K562 (cell line): ENCODE results near the gene BZW1. TPM values are rescaled to one million over a fixed set of nuclear protein-coding genes. Genes with fewer than 3 reads are reported as not detected.

ENCODE experiments used
- ATAC-seq: fragments of 200-7000 bp; cut with Tn5 transposase; 3 replicates; pipeline ENCODE4 v1.9.1; 2020; ENCODE audit warnings: moderate library complexity
- BruUV-seq: library from RNA; stranded (reverse); fragments of 400-500 nt; replicated peaks from 2 replicates; lab custom pipeline; 2021; lab: Mats Ljungman, UMichigan
- CTCF ChIA-PET: fragments of 300-600 bp; formaldehyde crosslinking; extraction: SDS; loops from one replicate; lab custom pipeline; 2021; ENCODE audit warnings: low intra/inter-chr PET ratio; lab: Yijun Ruan, JAX
- POLR2A ChIA-PET: fragments of 300-600, 350-650 bp; sonication (Branson Sonifier 250); formaldehyde crosslinking; extraction: SDS; loops from one replicate; lab custom pipeline; 2021; ENCODE audit warnings: antibody characterized with exemption, inconsistent platforms; lab: Yijun Ruan, JAX
- DNase-seq, 4 experiments: peaks; one replicate each; pipeline versions ENCODE4 v3.0.0 to v3.0.0-alpha.2; 2011 to 2018; ENCODE audit warnings: low spot score in 3 of 4, mixed read lengths in 3 of 4; ENCODE audit errors: extremely low read depth in 1 of 4
- FAIRE-seq: peaks from 2 replicates; lab custom pipeline; 2011; peaks lifted over from hg19 to GRCh38; lab: Jason Lieb, UNC
- H2AFZ ChIP-seq: 2 replicates; pipeline ENCODE4 v1.6.0; 2011; ENCODE audit warnings: low read depth, low read length, control low read depth, inconsistent platforms
- H3K27ac ChIP-seq: fragments of 200-600 bp; 3 replicates; pipeline ENCODE4 v1.8.0; 2011; ENCODE audit warnings: low read depth, mild to moderate bottlenecking, control low read depth, inconsistent platforms, low read length, moderate library complexity, mixed read lengths; ENCODE audit errors: extremely low read depth
- H3K27me3 ChIP-seq, 2 experiments: fragments of 300-600 bp in 1 of 2; 2 replicates in 1 of 2; 3 replicates in 1 of 2; pipeline versions ENCODE4 v1.6.0 to v1.8.0; 2011; ENCODE audit warnings: inconsistent platforms in 2 of 2, low read length in 2 of 2, mild to moderate bottlenecking in 1 of 2, mixed read lengths in 1 of 2, moderate library complexity in 1 of 2; ENCODE audit not compliant: control insufficient read depth in 2 of 2, insufficient read depth in 2 of 2
- H3K36me3 ChIP-seq: fragments of 300-600 bp; 3 replicates; pipeline ENCODE4 v1.8.0; 2011; ENCODE audit warnings: mild to moderate bottlenecking, low read length, inconsistent platforms; ENCODE audit not compliant: control insufficient read depth, insufficient read depth
- H3K4me1 ChIP-seq, 2 experiments: fragments of 200-600 bp in 1 of 2; replicated peaks in 1 of 2; 2 replicates in 1 of 2; 3 replicates in 1 of 2; pipeline versions ENCODE4 v1.5.1 to v1.8.0; 2011; ENCODE audit warnings: inconsistent platforms in 2 of 2, low read length in 2 of 2, mild to moderate bottlenecking in 1 of 2, mixed read lengths in 1 of 2, moderate library complexity in 1 of 2; ENCODE audit not compliant: control insufficient read depth in 2 of 2, insufficient read depth in 2 of 2
- H3K4me2 ChIP-seq: 2 replicates; pipeline ENCODE4 v1.6.1; 2011; ENCODE audit warnings: low read length, control low read depth, inconsistent platforms, mixed read lengths; ENCODE audit not compliant: insufficient read depth
- H3K4me3 ChIP-seq: fragments of 200-600 bp; sonication (generic), shearing (Covaris generic); 2 replicates; pipeline ENCODE4 v1.5.1; 2016; ENCODE audit warnings: control low read depth, inconsistent platforms
- H3K79me2 ChIP-seq: fragments of 200-600 bp; 3 replicates; pipeline ENCODE4 v1.8.0; 2011; ENCODE audit warnings: low read length, inconsistent platforms; ENCODE audit not compliant: control insufficient read depth, insufficient read depth
- H3K9ac ChIP-seq, 2 experiments: 2 replicates each; pipeline versions ENCODE4 v1.6.0 to v1.6.1; 2011; ENCODE audit warnings: low read depth in 2 of 2, low read length in 2 of 2, control low read depth in 1 of 2, inconsistent platforms in 1 of 2, mild to moderate bottlenecking in 1 of 2, mixed read lengths in 1 of 2; ENCODE audit not compliant: insufficient read depth in 1 of 2
- H3K9me1 ChIP-seq: one replicate; pipeline ENCODE4 v1.6.0; 2011; ENCODE audit warnings: inconsistent platforms, mild to moderate bottlenecking, low read length, moderate library complexity; ENCODE audit not compliant: control insufficient read depth, insufficient read depth
- H3K9me3 ChIP-seq: replicated peaks from 2 replicates; pipeline ENCODE4 v1.5.1; 2011; ENCODE audit warnings: low read depth, low read length, inconsistent platforms; ENCODE audit not compliant: control insufficient read depth, insufficient read depth
- H4K20me1 ChIP-seq: replicated peaks from 2 replicates; pipeline ENCODE4 v1.6.1; 2011; ENCODE audit warnings: low read length, inconsistent platforms, mixed read lengths; ENCODE audit not compliant: control insufficient read depth, insufficient read depth
- ARHGAP35 ChIP-seq: fragments of 450-650 bp; IDR thresholded peaks from 2 replicates; pipeline ENCODE4 v1.6.1; 2018; ENCODE audit not compliant: partially characterized antibody
- ATF7 ChIP-seq: fragments of 450-650 bp; IDR thresholded peaks from 2 replicates; pipeline ENCODE4 v1.7.1; 2014; ENCODE audit warnings: mild to moderate bottlenecking, moderate library complexity
- HDAC8 ChIP-seq: fragments of 450-650 bp; IDR thresholded peaks from 2 replicates; pipeline ENCODE4 v1.6.1; 2016; ENCODE audit warnings: mild to moderate bottlenecking, missing genetic modification characterization, moderate library complexity, missing compliant biosample characterization
- JUNB ChIP-seq: fragments of 450-650 bp; formaldehyde crosslinking; conservative IDR thresholded peaks from 2 replicates; pipeline ENCODE4 v1.4.0; 2020; ENCODE audit warnings: mild to moderate bottlenecking
- NCOA1 ChIP-seq: fragments of 450-650 bp; IDR thresholded peaks from 2 replicates; pipeline ENCODE4 v1.6.1; 2016; ENCODE audit warnings: low read depth
- NRF1 ChIP-seq, 2 experiments: fragments of 450-650 bp; IDR thresholded peaks in 1 of 2; conservative IDR thresholded peaks in 1 of 2; 2 replicates each; pipeline ENCODE4 v1.6.1; 2014; ENCODE audit warnings: mild to moderate bottlenecking in 2 of 2
- ZBTB43 ChIP-seq: sonication (generic); formaldehyde crosslinking; IDR thresholded peaks from 2 replicates; pipeline ENCODE4 v1.8.0; 2023; ENCODE audit warnings: mild to moderate bottlenecking, missing genetic modification reagents
- WGBS: fragments of 100-300 bp; shearing (Covaris generic); methylation state at CpG from one replicate; pipeline ENCODE4 v1.1.6; 2016; ENCODE audit warnings: low coverage, mixed read lengths; ENCODE audit not compliant: insufficient coverage; ENCODE audit errors: missing lambda C conversion rate; 5-methylcytosine and 5-hydroxymethylcytosine counted together
- in situ Hi-C: fragments of 300-500 bp; cut with MboI; formaldehyde crosslinking; loops from 4 replicates; pipeline ENCODE4 v1.15.0; 2018; ENCODE audit warnings: inconsistent platforms, mixed read lengths
- intact Hi-C: fragments of 100-400 bp; cut with micrococcal nuclease; formaldehyde crosslinking; loops from 2 replicates; pipeline ENCODE4 v1.14.2; 2022
- polyA plus RNA-seq, 8 experiments: library from polyadenylated mRNA; depleted of rRNA in 4 of 8; stranded (reverse) in 5 of 8; unstranded in 3 of 8; fragments of >200 nt; fragmentation: Nextera tagmentation in 2 of 8; fragmentation: Illumina TruSeq in 1 of 8; extraction: Ambion mirVana in 2 of 8; extraction: Trizol in 1 of 8; gene quantifications; 2 replicates each; pipeline versions ENCODE4 v1.2.1 to v1.2.3, GENCODE V29; 2011 to 2014; ENCODE audit warnings: inconsistent platforms in 1 of 8, missing spikeins in 1 of 8
- total RNA-seq, 7 experiments: library from RNA; depleted of rRNA in 6 of 7; stranded (reverse); fragments of >200 nt in 6 of 7; fragmentation: Illumina TruSeq in 2 of 7; extraction: Trizol in 2 of 7; gene quantifications; 2 replicates each; pipeline versions ENCODE4 v1.2.1 to v1.2.3, GENCODE V29; 2011 to 2021; ENCODE audit warnings: low replicate concordance in 1 of 7
- TF ChIP-seq, protein P1 (sequence below): fragments of 450-650 bp; formaldehyde crosslinking; IDR thresholded peaks from 2 replicates; pipeline ENCODE4 v1.4.0; 2020; ENCODE audit warnings: mild to moderate bottlenecking, moderate library complexity
- TF ChIP-seq, protein P2 (sequence below), 2 experiments: fragments of 200-800 bp in 1 of 2; sonication (Bioruptor generic) in 1 of 2; sonication (generic) in 1 of 2; formaldehyde crosslinking in 1 of 2; IDR thresholded peaks in 1 of 2; conservative IDR thresholded peaks in 1 of 2; 2 replicates each; pipeline versions ENCODE4 v1.5.0 to v1.6.1; 2016 to 2020; ENCODE audit warnings: missing compliant biosample characterization in 1 of 2, missing genetic modification characterization in 1 of 2, missing genetic modification reagents in 1 of 2

Gene BZW1
- total and polyA plus RNA-seq, 9 of the 15 experiments (the other 6 are each of a cell fraction or from before 2014, with no cell fraction given): 110 to 244 (median 198) TPM

DNA sequence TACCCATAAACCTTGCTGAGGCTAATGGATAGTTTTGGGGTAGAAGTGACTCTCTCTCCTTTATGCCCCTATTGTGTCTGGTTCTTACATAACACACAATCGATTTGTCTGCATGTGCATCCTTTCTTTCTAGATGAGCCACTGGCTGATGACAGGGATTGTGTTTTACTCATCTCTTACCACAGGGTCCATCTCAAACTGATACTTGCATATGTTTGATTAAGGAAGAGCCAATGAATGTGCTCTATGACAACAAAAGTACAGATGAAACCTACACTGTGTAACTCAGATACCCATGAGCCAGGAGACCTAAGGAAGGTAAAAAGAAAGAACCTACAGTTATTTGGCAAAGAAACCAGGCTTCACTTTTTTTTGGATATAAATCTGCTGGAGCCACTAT is 13.2 kb upstream of the BZW1 start:
- Histone ChIP-seq H3K27me3 (no peaks in the 10 kb centered on the region), H3K27ac (no peak overlapping the region), H4K20me1 (no peaks in the 10 kb centered on the region), H3K4me2 (no peak overlapping the region), H3K79me2 (no peaks in the 10 kb centered on the region), H3K9ac (no peak overlapping the region), H3K9me1 (no peaks in the 10 kb centered on the region), H2AFZ (no peak overlapping the region), H3K4me3 (no peak overlapping the region), H3K4me1 (peaks cover 8 to 23% of the 10 kb centered on the region in 2 experiments; a peak in 4 of 5 replicates), H3K36me3 (no peaks in the 10 kb centered on the region), H3K9me3 (no peaks in the 10 kb centered on the region)
- ChIA-PET CTCF (no interaction called here), POLR2A (no interaction called here)
- FAIRE-seq (no peak), ATAC-seq (no peak), DNase-seq (no peak)
- BruUV-seq: no TSS peak
- intact Hi-C loops: loop anchor here (5.0 kb wide), 1 partner anchor 86 kb away; no protein-coding TSS in a partner anchor
- in situ Hi-C loops: no loop called here
- 23% methylated on average over 1 of the region's 1 CpG for WGBS
- TF ChIP-seq, protein P1, sequence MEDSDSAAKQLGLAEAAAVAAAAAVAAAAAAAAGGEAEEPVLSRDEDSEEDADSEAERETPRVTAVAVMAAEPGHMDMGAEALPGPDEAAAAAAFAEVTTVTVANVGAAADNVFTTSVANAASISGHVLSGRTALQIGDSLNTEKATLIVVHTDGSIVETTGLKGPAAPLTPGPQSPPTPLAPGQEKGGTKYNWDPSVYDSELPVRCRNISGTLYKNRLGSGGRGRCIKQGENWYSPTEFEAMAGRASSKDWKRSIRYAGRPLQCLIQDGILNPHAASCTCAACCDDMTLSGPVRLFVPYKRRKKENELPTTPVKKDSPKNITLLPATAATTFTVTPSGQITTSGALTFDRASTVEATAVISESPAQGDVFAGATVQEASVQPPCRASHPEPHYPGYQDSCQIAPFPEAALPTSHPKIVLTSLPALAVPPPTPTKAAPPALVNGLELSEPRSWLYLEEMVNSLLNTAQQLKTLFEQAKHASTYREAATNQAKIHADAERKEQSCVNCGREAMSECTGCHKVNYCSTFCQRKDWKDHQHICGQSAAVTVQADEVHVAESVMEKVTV (CRISPR knock-in tag): no peak
- TF ChIP-seq JUNB (CRISPR knock-in tag) (no peak), HDAC8 (tag) (no peak), ARHGAP35 (no peak), ZBTB43 (CRISPR knock-in tag) (no peak), NRF1 (conservative IDR thresholded peaks at IDR 0.05 in 1 of 2, IDR thresholded peaks at IDR 0.05 in 1 of 2) (no peak), ATF7 (no peak), NCOA1 (no peak)
- TF ChIP-seq, protein P2, sequence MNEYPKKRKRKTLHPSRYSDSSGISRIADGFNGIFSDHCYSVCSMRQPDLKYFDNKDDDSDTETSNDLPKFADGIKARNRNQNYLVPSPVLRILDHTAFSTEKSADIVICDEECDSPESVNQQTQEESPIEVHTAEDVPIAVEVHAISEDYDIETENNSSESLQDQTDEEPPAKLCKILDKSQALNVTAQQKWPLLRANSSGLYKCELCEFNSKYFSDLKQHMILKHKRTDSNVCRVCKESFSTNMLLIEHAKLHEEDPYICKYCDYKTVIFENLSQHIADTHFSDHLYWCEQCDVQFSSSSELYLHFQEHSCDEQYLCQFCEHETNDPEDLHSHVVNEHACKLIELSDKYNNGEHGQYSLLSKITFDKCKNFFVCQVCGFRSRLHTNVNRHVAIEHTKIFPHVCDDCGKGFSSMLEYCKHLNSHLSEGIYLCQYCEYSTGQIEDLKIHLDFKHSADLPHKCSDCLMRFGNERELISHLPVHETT (CRISPR knock-in tag; conservative IDR thresholded peaks at IDR 0.05 in 1 of 2, IDR thresholded peaks at IDR 0.05 in 1 of 2): no peak
